ENCODE data around the gene BFSP2.

The BFSP2 gene

GRCh38 chr3:133464573-133464972 lies 64.7 kb downstream of the BFSP2 start:
- Histone ChIP-seq H3K27ac (ENCODE audit: low read length) (no peak overlapping the region), H3K36me3 (replicated peaks; ENCODE audit: low read depth, low read length) (no peaks in the 10 kb centered on the region), H2AFZ (ENCODE audit: low read depth, low read length) (no peak overlapping the region), H4K20me1 (ENCODE audit: insufficient read depth, low read length) (no peaks in the 10 kb centered on the region), H3K9ac (ENCODE audit: low read length) (no peak overlapping the region), H3K9me3 (ENCODE audit: insufficient read depth, low read length) (peaks cover 3% of the 10 kb centered on the region; the same call in 1 of the 2 replicates), H3K79me2 (ENCODE audit: low read length) (no peaks in the 10 kb centered on the region), H3K4me2 (ENCODE audit: low read length) (no peak overlapping the region), H3K4me3 (ENCODE audit: low read length) (no peak overlapping the region), H3K4me1 (ENCODE audit: low read length) (peaks cover 58% of the 10 kb centered on the region), H3K27me3 (ENCODE audit: low read depth, low read length) (no peaks in the 10 kb centered on the region)
- TF ChIP-seq, protein P1, sequence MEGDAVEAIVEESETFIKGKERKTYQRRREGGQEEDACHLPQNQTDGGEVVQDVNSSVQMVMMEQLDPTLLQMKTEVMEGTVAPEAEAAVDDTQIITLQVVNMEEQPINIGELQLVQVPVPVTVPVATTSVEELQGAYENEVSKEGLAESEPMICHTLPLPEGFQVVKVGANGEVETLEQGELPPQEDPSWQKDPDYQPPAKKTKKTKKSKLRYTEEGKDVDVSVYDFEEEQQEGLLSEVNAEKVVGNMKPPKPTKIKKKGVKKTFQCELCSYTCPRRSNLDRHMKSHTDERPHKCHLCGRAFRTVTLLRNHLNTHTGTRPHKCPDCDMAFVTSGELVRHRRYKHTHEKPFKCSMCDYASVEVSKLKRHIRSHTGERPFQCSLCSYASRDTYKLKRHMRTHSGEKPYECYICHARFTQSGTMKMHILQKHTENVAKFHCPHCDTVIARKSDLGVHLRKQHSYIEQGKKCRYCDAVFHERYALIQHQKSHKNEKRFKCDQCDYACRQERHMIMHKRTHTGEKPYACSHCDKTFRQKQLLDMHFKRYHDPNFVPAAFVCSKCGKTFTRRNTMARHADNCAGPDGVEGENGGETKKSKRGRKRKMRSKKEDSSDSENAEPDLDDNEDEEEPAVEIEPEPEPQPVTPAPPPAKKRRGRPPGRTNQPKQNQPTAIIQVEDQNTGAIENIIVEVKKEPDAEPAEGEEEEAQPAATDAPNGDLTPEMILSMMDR (IDR thresholded peaks at IDR 0.05; ENCODE audit: low read depth, low read length), result peak; percentile 12; the same call in 1 of the 2 replicates
- TF ChIP-seq EZH2phosphoT487 (IDR thresholded peaks at IDR 0.05; ENCODE audit: low read depth), result no peak

DNA sequence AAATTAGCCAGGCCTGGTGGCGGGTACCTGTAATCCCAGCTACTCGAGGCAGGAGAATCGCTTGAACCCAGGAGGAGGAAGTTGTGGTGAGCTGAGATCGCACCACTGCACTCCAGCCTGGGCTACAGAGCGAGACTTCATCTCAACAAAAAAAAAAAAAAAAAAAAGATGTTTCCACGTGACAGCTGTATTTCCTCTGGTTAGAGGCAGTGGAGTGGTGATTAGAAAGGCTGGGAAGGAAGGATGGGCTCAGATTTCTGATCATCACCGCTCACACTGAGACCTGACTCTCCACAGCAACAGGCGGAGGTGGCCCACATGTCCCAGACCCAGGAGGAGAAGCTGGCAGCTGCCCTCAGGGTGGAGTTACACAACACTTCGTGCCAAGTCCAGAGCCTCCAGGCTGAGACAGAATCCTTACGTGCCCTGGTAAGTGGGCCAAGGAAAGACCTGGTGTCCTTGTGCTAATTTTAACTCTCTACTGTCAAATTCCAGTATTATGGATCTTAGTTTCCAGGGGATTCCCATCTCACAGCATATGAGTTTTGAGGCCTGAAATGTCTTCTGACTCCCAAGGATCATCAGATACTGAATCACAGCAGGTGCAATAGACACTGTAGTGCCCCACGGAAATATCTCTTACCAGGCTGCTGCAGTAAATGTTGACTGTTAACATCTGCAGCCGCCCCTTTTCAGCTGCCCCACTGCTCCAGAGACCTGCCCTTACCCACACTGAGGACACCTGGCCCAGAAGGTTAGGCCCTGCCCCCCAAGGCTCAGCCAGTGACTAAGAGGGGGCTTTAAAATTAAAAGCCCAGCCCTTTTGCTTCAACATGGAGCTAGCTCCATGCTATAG lies 66.9 kb downstream of the BFSP2 start:
- H3K36me3 ChIP-seq (replicated peaks; ENCODE audit: low read depth, low read length), result no peaks in the 10 kb centered on the region
- no peak for TF ChIP-seq EZH2phosphoT487 (IDR thresholded peaks at IDR 0.05; ENCODE audit: low read depth)
- TF ChIP-seq, protein P1 (IDR thresholded peaks at IDR 0.05; ENCODE audit: low read depth, low read length), result no peak
- peak overlapping the region; percentile 32; the same call in 1 of the 2 replicates for H2AFZ ChIP-seq (ENCODE audit: low read depth, low read length)
- H3K4me1 ChIP-seq (ENCODE audit: low read length), result peaks cover 50% of the 10 kb centered on the region
- no peaks in the 10 kb centered on the region for H3K27me3 ChIP-seq (ENCODE audit: low read depth, low read length)
- no peak overlapping the region for H3K9ac ChIP-seq (ENCODE audit: low read length)
- no peaks in the 10 kb centered on the region for H4K20me1 ChIP-seq (ENCODE audit: insufficient read depth, low read length)
- H3K9me3 ChIP-seq (ENCODE audit: insufficient read depth, low read length), result peaks cover 3% of the 10 kb centered on the region; the same call in 1 of the 2 replicates
- no peak overlapping the region for H3K4me3 ChIP-seq (ENCODE audit: low read length)
- H3K4me2 ChIP-seq (ENCODE audit: low read length), result peak overlapping the region; percentile 48
- H3K27ac ChIP-seq (ENCODE audit: low read length), result no peak overlapping the region
- no peaks in the 10 kb centered on the region for H3K79me2 ChIP-seq (ENCODE audit: low read length)

DNA sequence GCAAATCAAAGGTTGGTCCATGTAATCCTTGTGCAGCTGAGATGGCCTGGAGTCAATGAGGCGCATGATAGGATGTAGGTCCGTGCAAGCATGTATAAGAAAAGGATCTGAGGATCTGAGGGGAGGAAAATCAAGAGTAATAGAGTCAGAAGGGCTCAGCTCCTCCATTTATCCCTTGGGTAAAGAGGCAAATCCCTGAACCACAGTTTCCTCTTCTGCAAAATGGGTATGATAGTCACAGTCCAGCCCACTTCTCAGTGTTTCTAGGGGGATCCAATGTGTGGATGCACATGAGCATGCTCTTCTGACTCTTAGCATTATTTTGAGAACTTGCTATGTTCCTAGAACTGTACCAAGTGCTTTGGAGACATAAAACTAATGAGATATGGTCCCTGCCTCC lies 67.9 kb downstream of the BFSP2 start:
- H3K9me3 ChIP-seq (ENCODE audit: insufficient read depth, low read length), result peaks cover 3% of the 10 kb centered on the region; the same call in 1 of the 2 replicates
- peak overlapping the region; percentile 1; the same call in 1 of the 2 replicates for H3K4me2 ChIP-seq (ENCODE audit: low read length)
- no peak overlapping the region for H2AFZ ChIP-seq (ENCODE audit: low read depth, low read length)
- H3K4me3 ChIP-seq (ENCODE audit: low read length), result no peak overlapping the region
- H3K79me2 ChIP-seq (ENCODE audit: low read length), result no peaks in the 10 kb centered on the region
- TF ChIP-seq, protein P1 (IDR thresholded peaks at IDR 0.05; ENCODE audit: low read depth, low read length), result no peak
- no peak for TF ChIP-seq EZH2phosphoT487 (IDR thresholded peaks at IDR 0.05; ENCODE audit: low read depth)
- H4K20me1 ChIP-seq (ENCODE audit: insufficient read depth, low read length), result no peaks in the 10 kb centered on the region
- no peak overlapping the region for H3K9ac ChIP-seq (ENCODE audit: low read length)
- no peaks in the 10 kb centered on the region for H3K36me3 ChIP-seq (replicated peaks; ENCODE audit: low read depth, low read length)
- no peak overlapping the region for H3K27ac ChIP-seq (ENCODE audit: low read length)
- H3K4me1 ChIP-seq (ENCODE audit: low read length), result peaks cover 55% of the 10 kb centered on the region
- H3K27me3 ChIP-seq (ENCODE audit: low read depth, low read length), result no peaks in the 10 kb centered on the region

GRCh38 chr3:133468251-133468721 lies 68.4 kb downstream of the BFSP2 start:
- peak overlapping the region; percentile 1; the same call in 1 of the 2 replicates for H3K4me2 ChIP-seq (ENCODE audit: low read length)
- no peaks in the 10 kb centered on the region for H4K20me1 ChIP-seq (ENCODE audit: insufficient read depth, low read length)
- no peak overlapping the region for H3K27ac ChIP-seq (ENCODE audit: low read length)
- H2AFZ ChIP-seq (ENCODE audit: low read depth, low read length), result no peak overlapping the region
- H3K27me3 ChIP-seq (ENCODE audit: low read depth, low read length), result no peaks in the 10 kb centered on the region
- no peaks in the 10 kb centered on the region for H3K36me3 ChIP-seq (replicated peaks; ENCODE audit: low read depth, low read length)
- H3K4me1 ChIP-seq (ENCODE audit: low read length), result peaks cover 59% of the 10 kb centered on the region
- TF ChIP-seq EZH2phosphoT487 (IDR thresholded peaks at IDR 0.05; ENCODE audit: low read depth), result no peak
- TF ChIP-seq, protein P1 (IDR thresholded peaks at IDR 0.05; ENCODE audit: low read depth, low read length), result no peak
- no peak overlapping the region for H3K4me3 ChIP-seq (ENCODE audit: low read length)
- peaks cover 3% of the 10 kb centered on the region; the same call in 1 of the 2 replicates for H3K9me3 ChIP-seq (ENCODE audit: insufficient read depth, low read length)
- no peak overlapping the region for H3K9ac ChIP-seq (ENCODE audit: low read length)
- H3K79me2 ChIP-seq (ENCODE audit: low read length), result no peaks in the 10 kb centered on the region

All from OCI-LY3 (cell line).